ENCODE results near the gene NR2E1.

DNA sequence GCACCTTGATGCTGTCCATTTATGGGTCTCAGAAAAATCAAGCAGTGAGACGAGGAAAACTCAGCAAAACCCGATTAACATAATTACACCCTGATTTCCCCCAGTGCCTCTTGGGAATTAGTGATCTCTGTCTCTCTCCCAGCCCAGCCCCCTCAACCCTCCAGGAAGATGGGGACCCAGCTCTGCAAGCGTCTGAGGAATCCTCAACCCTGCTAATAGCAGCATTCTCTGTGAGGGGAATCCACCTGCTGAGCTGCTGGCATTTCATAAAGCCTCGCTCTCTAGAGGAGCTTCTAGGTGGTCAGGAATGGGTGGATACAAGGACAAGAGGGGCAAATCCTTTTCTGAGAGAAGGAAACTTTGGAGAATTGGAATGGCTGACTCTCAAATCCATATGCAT is 13.9 kb downstream of the NR2E1 start:
- TF ChIP-seq, protein P1, sequence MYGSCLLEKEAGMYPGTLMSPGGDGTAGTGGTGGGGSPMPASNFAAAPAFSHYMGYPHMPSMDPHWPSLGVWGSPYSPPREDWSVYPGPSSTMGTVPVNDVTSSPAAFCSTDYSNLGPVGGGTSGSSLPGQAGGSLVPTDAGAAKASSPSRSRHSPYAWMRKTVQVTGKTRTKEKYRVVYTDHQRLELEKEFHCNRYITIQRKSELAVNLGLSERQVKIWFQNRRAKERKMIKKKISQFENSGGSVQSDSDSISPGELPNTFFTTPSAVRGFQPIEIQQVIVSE (CRISPR knock-in tag; IDR thresholded peaks at IDR 0.05; ENCODE audit: borderline replicate concordance): no peak
- TF ChIP-seq ELF4 (CRISPR knock-in tag; IDR thresholded peaks at IDR 0.05; ENCODE audit: low read depth): no peak
- TF ChIP-seq USF2 (CRISPR knock-in tag; IDR thresholded peaks at IDR 0.05): no peak

All from WTC11 (cell line).